SKM-1 treated with dmso at 0.1 percent for 144 hours (cell line): Measurements from ENCODE around the gene ARHGEF6.
"Not testable (repeated sequence)": the region's sequence is repeated elsewhere in the genome, so short reads cannot be mapped to it uniquely, and the experiment has no call there.

Experiments
- DNase-seq: peaks from one replicate; lab custom pipeline; 2025; ENCODE audit not compliant: unreplicated experiment; lab: John Stamatoyannopoulos, UW

Gene ARHGEF6

GRCh38 chrX:136784231-136784630 is 3.5 kb upstream of the ARHGEF6 start:
- DNase-seq = no peak

- DNase-seq = no peak
Observed at GRCh38 chrX:136783159-136783558, 2.4 kb upstream of the ARHGEF6 start.

GRCh38 chrX:136781180-136781797 is 557 bp upstream of the ARHGEF6 start:
- peak; percentile 8 for DNase-seq

- DNase-seq = no peak
Observed at GRCh38 chrX:136780241-136780640, 491 bp downstream of the ARHGEF6 start.

- DNase-seq = peak; percentile 52
Observed at GRCh38 chrX:136779346-136779781, 1.4 kb downstream of the ARHGEF6 start.

- DNase-seq = no peak
Observed at GRCh38 chrX:136778916-136779315, 1.8 kb downstream of the ARHGEF6 start.

- DNase-seq = no peak
Observed at GRCh38 chrX:136778020-136778419, 2.7 kb downstream of the ARHGEF6 start.

GRCh38 chrX:136773648-136774047 is 7.1 kb downstream of the ARHGEF6 start:
- no peak for DNase-seq

- DNase-seq = not testable (repeated sequence)
Observed at GRCh38 chrX:136771869-136772268, 8.9 kb downstream of the ARHGEF6 start.

GRCh38 chrX:136768469-136769084 is 12.2 kb downstream of the ARHGEF6 start:
- DNase-seq = peak; percentile 48

GRCh38 chrX:136767104-136767941 is 13.4 kb downstream of the ARHGEF6 start:
- DNase-seq = peak; percentile 46

GRCh38 chrX:136766785-136767103 is 14.0 kb downstream of the ARHGEF6 start:
- no peak for DNase-seq

- no peak for DNase-seq
Observed at GRCh38 chrX:136765821-136766356, 14.8 kb downstream of the ARHGEF6 start.

GRCh38 chrX:136764206-136764605 is 16.5 kb downstream of the ARHGEF6 start:
- DNase-seq = no peak

GRCh38 chrX:136762820-136763452 is 17.8 kb downstream of the ARHGEF6 start:
- DNase-seq = no peak

GRCh38 chrX:136761421-136761820 is 19.3 kb downstream of the ARHGEF6 start:
- DNase-seq = no peak

- peak; percentile 21 for DNase-seq
Observed at GRCh38 chrX:136759968-136760367, 20.8 kb downstream of the ARHGEF6 start.

GRCh38 chrX:136755411-136755810 is 25.3 kb downstream of the ARHGEF6 start:
- no peak for DNase-seq

- no peak for DNase-seq
Observed at GRCh38 chrX:136754651-136755050, 26.1 kb downstream of the ARHGEF6 start.

GRCh38 chrX:136752796-136753195 is 27.9 kb downstream of the ARHGEF6 start:
- DNase-seq = no peak

- DNase-seq = no peak
Observed at GRCh38 chrX:136752346-136752745, 28.4 kb downstream of the ARHGEF6 start.
